GM11168 (cell line): Measurements from ENCODE around the gene TRANK1.
"Not testable (repeated sequence)": the region's sequence is repeated elsewhere in the genome, so short reads cannot be mapped to it uniquely, and the experiment has no call there.

ENCODE experiments used
- in situ Hi-C: fragments of 300-500 bp; cut with MboI; formaldehyde crosslinking; loops from one replicate; pipeline ENCODE4 v1.12.0; 2022; ENCODE audit warnings: low sequenced_read_pairs; ENCODE audit not compliant: unreplicated experiment

The TRANK1 gene

DNA sequence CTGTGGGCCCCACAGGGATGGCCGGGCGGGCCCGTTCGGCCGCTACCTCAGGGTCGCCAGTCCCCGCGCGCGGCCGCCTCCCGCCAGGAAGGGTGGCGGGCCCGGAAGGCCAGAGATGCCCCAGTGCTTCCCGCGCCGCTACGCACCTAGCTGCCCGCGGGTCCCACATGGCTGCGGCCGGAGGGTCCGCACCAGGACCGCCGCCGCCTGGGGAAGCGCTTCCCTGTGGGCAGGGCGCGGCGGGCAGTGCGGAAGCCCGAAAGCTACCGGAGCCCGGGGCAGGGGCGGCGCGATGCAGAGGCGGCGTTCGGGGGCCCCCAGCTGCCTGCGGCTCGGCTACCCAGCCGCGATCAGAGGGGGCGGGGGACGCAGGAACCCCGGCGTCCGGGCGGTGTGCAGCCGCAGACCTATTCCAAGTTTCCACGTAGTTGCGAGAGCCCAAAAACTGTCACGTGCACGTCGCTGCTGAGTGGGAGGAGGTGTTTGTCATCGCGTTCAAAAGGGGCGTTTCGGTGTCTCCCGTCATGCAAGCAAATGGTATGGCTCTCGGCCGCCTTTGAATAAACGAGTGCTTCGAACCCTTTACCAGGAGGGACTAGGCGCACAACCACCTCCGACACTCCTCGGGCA is at the start of gene TRANK1:
TRANK1 (minus strand) TSS at position 414 of the 630 bp plus-strand sequence; CDS start at position 169, 245 bp downstream.
- in situ Hi-C loops: no loop called here

GRCh38 chr3:36993326-36994283 is 48.8 kb upstream of the TRANK1 start, which contains the start of gene MLH1:
Gene MLH1 (plus strand): TSS chr3:36993518. CDS start chr3:36993548, 30 bp downstream.
- in situ Hi-C loops: no loop called here

GRCh38 chr3:36992806-36993325 is 48.0 kb upstream of the TRANK1 start, which contains the start of gene EPM2AIP1:
Gene EPM2AIP1 (minus strand): TSS chr3:36993131. CDS start chr3:36993077, 54 bp downstream.
- in situ Hi-C loops: no loop called here

DNA sequence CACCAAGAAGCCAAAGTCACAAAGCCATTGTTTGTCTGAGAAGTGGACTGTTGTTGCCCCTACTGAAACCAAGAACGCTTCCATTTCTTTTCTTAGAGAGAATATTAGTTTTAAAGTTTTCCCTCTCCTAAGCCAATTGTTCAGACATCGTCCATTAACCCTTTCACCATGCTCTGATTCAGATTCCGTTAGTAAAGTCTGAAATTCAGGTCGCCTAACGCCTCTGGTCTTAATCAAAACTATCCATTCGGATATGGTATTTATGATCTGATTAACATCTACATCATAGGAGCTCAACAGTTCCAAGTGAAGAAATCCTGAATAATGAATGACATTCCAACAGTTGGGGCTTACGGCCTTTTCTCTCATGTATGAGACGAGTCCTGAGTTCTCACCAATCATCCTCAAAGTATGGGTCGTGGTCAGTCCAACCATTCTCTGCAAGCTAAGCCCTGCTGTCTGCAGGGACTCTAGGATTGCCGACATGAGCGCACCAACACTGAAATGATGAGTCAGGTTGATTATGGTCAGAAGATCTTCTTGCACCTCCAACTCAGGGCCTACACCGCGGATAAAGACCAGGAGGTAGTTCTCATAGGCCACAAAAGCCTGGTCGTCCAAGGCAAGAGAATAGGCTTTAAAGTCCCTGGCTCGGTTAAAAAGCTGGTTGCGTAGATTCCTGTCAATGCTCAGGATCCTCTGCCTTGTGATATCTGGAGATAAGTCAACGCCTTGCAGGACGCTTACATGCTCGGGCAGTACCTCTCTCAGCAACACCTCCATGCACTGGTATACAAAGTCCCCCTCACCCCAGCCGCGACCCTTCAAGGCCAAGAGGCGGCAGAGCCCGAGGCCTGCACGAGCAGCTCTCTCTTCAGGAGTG is 47.3 kb upstream of the TRANK1 start:
- in situ Hi-C loops: no loop called here

GRCh38 chr3:36991147-36991546 is 46.3 kb upstream of the TRANK1 start:
- in situ Hi-C loops: no loop called here

GRCh38 chr3:36989568-36989967 is 44.7 kb upstream of the TRANK1 start:
- in situ Hi-C loops: no loop called here

DNA sequence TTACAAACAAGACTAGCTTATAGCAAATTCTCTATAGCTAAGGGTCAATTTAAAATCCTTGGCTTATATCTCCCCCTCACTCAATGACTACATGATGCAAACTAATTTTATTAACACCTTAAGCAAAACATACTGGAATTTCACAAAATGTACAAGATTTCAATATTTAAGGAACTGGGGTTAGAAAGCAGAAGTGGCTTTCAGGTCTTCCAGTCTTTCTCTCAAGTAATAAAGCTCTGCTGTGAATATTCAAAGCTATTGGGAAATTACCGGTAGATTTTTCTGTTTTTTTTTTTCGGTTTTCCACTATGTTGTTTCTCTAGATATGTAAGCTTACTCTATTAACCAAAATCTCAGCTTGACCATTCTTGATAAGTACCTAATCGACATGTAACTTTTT is 44.2 kb upstream of the TRANK1 start:
- in situ Hi-C loops: no loop called here

DNA sequence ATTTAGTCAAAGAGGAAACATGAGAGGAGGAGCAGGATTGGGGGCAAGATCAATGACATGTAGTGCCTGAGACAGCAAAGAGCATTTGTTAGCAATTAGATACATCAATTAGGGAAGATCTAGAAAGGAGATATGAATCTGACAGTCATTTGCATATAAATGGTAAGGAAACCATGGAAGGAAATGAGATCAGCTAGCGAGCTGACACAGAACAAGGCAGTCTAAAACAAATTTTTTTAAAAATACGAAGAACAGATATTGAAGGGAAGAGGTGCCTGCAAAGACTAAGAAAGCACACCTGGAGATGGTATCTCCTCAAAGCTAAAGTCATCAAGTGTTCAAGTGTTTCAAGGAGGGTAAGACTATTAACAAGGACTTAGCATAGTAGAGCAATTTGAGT is 43.5 kb upstream of the TRANK1 start:
- in situ Hi-C loops: no loop called here

- in situ Hi-C loops: no loop called here
Observed at GRCh38 chr3:36981006-36981405, 36.2 kb upstream of the TRANK1 start.

GRCh38 chr3:36973139-36973538 is 28.3 kb upstream of the TRANK1 start:
- in situ Hi-C loops: no loop called here

- in situ Hi-C loops: no loop called here
Observed at GRCh38 chr3:36972163-36972562, 27.3 kb upstream of the TRANK1 start.

- in situ Hi-C loops: no loop called here
Observed at GRCh38 chr3:36969540-36970432, 24.9 kb upstream of the TRANK1 start.

- in situ Hi-C loops: no loop called here
Observed at GRCh38 chr3:36969085-36969484, 24.2 kb upstream of the TRANK1 start.

DNA sequence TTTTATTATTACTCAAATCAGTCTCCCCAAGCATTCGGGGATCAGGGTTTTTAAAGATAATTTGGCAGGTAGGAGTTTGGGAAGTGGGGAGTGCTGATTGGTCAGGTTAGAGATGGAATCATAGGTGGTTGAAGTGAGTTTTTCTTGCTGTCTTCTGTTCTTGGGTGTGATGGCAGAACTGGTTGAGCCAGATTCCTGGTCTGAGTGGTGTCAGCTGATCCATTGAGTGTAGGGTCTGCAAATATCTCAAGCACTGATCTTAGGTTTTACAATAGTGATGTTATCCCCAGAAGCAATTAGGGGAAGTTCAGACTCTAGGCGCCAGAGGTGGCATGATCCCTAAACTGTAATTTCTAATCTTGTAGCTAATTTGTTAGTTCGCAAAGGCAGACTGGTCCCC is 20.6 kb upstream of the TRANK1 start:
- in situ Hi-C loops: no loop called here

- in situ Hi-C loops: no loop called here
Observed at GRCh38 chr3:36964817-36965216, 20.0 kb upstream of the TRANK1 start.

GRCh38 chr3:36964331-36964730 is 19.5 kb upstream of the TRANK1 start:
- in situ Hi-C loops: no loop called here

GRCh38 chr3:36963008-36963407 is 18.2 kb upstream of the TRANK1 start:
- in situ Hi-C loops: not testable (repeated sequence)

DNA sequence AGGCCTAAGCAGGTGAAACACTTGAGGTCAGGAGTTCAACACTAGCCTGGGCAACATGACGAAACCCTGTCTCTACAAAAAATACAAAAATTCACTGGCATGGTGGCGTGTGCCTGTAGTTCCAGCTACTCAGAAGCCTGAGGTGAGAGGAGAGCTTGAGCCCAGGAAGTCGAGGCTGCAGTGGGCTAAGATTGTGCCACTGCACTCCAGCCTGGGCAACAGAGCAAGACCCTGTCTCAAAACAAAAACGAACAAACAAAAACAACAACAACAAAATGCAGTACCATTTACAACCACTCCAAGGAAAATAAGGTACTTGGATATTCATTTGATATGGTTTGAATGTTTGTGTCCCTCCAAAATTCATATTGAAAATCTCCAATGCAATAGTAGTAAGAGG is 15.6 kb upstream of the TRANK1 start:
- in situ Hi-C loops: no loop called here

DNA sequence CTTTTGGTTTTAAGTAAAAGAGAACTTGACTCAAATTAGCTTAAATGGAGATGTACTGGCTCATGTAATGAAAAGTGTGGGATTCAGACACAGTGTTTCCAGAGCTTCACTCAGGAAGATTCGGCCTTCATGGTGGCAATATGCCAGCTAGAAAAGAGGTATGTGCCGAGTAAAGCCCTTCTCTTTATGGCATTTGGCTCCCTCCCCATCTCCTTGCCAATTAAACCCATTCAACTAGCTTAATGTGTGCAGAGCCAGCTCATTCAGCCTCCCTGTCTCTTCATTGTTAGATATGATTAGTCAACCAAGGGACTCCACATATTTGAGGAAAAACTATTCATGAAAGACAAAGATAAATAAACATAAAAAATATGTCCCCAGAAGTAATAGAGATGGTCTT is 15.0 kb upstream of the TRANK1 start:
- in situ Hi-C loops: loop anchor here (5.0 kb wide), 1 partner anchor 233 kb away; no protein-coding TSS in a partner anchor
